ENCODE data around the gene LRRK1.

DNA sequence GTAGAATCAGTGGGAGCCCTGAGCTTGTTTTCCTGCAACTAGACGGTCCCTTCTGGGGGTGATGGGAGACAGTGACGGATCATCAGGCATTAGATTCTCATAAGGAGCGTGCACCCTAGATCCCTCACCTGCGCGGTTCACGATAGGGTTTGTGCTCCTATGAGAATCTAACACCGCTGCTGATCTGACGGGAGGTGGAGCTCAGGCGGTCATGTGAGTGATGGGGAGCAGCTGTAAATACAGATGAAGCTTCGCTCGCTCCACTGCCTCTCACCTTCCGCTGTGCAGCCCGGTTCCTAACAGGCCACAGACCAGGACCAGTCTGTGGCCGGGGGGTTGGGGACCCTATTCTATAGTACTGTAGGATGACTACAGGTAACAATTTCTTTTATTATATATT is 178.0 kb downstream of the LRRK1 start:
- TF ChIP-seq CTCF (conservative IDR thresholded peaks at IDR 0.05 in 1 of 2, IDR thresholded peaks at IDR 0.05 in 1 of 2; ENCODE audit: extremely low read depth in 1 of 2, insufficient read depth in 1 of 2, low read depth in 1 of 2, low read length in 2 of 2) (no peak), EZH2 (IDR thresholded peaks at IDR 0.05; ENCODE audit: borderline replicate concordance, low read length) (no peak)

Measured in mammary epithelial cell (primary cell).